GM12878 (cell line): ENCODE data around the gene DEFB125. TPM values are rescaled to one million over a fixed set of nuclear protein-coding genes. Genes with fewer than 3 reads are reported as not detected.
"Not testable (repeated sequence)": the region's sequence is repeated elsewhere in the genome, so short reads cannot be mapped to it uniquely, and the experiment has no call there.

Experiments
- ATAC-seq: fragments of 200-7000 bp; cut with Tn5 transposase; 3 replicates; pipeline ENCODE4 v1.9.1; 2020; ENCODE audit warnings: mild to moderate bottlenecking, moderate library complexity
- BruUV-seq: library from RNA; stranded (reverse); fragments of 400-500 nt; replicated peaks from 2 replicates; lab custom pipeline; 2021; lab: Mats Ljungman, UMichigan
- CTCF ChIA-PET: fragments of 300-600 bp; sonication (Branson Sonifier 250); formaldehyde crosslinking; extraction: SDS; loops from one replicate; lab custom pipeline; 2021; ENCODE audit warnings: inconsistent platforms; lab: Yijun Ruan, JAX
- POLR2A ChIA-PET: fragments of 350-600 bp; formaldehyde crosslinking; extraction: SDS; loops from one replicate; lab custom pipeline; 2021; ENCODE audit warnings: inconsistent platforms; lab: Charles Lee
- RAD21 ChIA-PET: fragments of 300-600 bp; sonication (Branson Sonifier 250); formaldehyde crosslinking; loops from one replicate; lab custom pipeline; 2023; ENCODE audit warnings: antibody characterized with exemption; ENCODE audit not compliant: unreplicated experiment; lab: Charles Lee
- SMC1A ChIA-PET: fragments of 300-600 bp; sonication (Branson Sonifier 250); formaldehyde crosslinking; loops from one replicate; lab custom pipeline; 2023; ENCODE audit not compliant: unreplicated experiment, uncharacterized antibody; lab: Charles Lee
- DNase-seq: peaks from one replicate; pipeline ENCODE4 v3.0.0-alpha.2; 2011; ENCODE audit warnings: low read depth, low spot score
- FAIRE-seq: peaks from 3 replicates; lab custom pipeline; 2011; peaks lifted over from hg19 to GRCh38; lab: Jason Lieb, UNC
- H2AFZ ChIP-seq: 2 replicates; pipeline ENCODE4 v1.6.0; 2011; ENCODE audit warnings: low read depth, low read length, control low read depth; ENCODE audit not compliant: control insufficient read depth
- H3K27ac ChIP-seq: 2 replicates; pipeline ENCODE4 v1.5.1; 2011; ENCODE audit warnings: control low read depth; ENCODE audit not compliant: control insufficient read depth, insufficient read depth
- H3K27me3 ChIP-seq, 2 experiments: replicated peaks in 1 of 2; 2 replicates each; pipeline versions ENCODE4 v1.6.0 to v1.6.1; 2011; ENCODE audit warnings: low read length in 1 of 2; ENCODE audit not compliant: control insufficient read depth in 2 of 2, insufficient read depth in 2 of 2
- H3K36me3 ChIP-seq, 2 experiments: 2 replicates each; pipeline ENCODE4 v1.5.1; 2011; ENCODE audit warnings: low read length in 1 of 2; ENCODE audit not compliant: control insufficient read depth in 2 of 2, insufficient read depth in 2 of 2
- H3K4me1 ChIP-seq: 2 replicates; pipeline ENCODE4 v1.6.1; 2011; ENCODE audit warnings: mild to moderate bottlenecking, low read length, moderate library complexity, mixed read lengths; ENCODE audit not compliant: control insufficient read depth, insufficient read depth
- H3K4me2 ChIP-seq: 2 replicates; pipeline ENCODE4 v1.6.0; 2011; ENCODE audit warnings: control low read depth; ENCODE audit not compliant: control insufficient read depth, insufficient read depth
- H3K4me3 ChIP-seq: fragments of 200-600 bp; sonication (generic); 2 replicates; pipeline ENCODE4 v1.5.1; 2016
- H3K79me2 ChIP-seq: 2 replicates; pipeline ENCODE4 v1.6.0; 2011; ENCODE audit warnings: low read length; ENCODE audit not compliant: control insufficient read depth, insufficient read depth
- H3K9ac ChIP-seq: 2 replicates; pipeline ENCODE4 v1.8.0; 2011; ENCODE audit warnings: low read length, control low read depth, mixed read lengths; ENCODE audit not compliant: control insufficient read depth, insufficient read depth
- H3K9me3 ChIP-seq: replicated peaks from 3 replicates; pipeline ENCODE4 v1.5.1; 2011; ENCODE audit warnings: mild to moderate bottlenecking, low read length; ENCODE audit not compliant: control insufficient read depth, insufficient read depth
- H4K20me1 ChIP-seq: 2 replicates; pipeline ENCODE4 v1.6.0; 2011; ENCODE audit not compliant: control insufficient read depth, insufficient read depth
- CBFB ChIP-seq: IDR thresholded peaks from 2 replicates; pipeline ENCODE4 v1.6.1; 2016; ENCODE audit warnings: antibody characterized with exemption, low read depth
- ESRRA ChIP-seq: IDR thresholded peaks from 2 replicates; pipeline ENCODE4 v1.6.1; 2012; ENCODE audit warnings: mild to moderate bottlenecking, low read length, improper control_type of control experiment
- GABPA ChIP-seq: IDR thresholded peaks from 2 replicates; pipeline ENCODE4 v1.6.1; 2014; ENCODE audit warnings: antibody characterized with exemption, low read depth, mild to moderate bottlenecking, inconsistent platforms
- NRF1 ChIP-seq: conservative IDR thresholded peaks from 2 replicates; pipeline ENCODE4 v1.6.1; 2011; ENCODE audit warnings: mild to moderate bottlenecking, low read depth, low read length, improper control_type of control experiment
- POLR2AphosphoS5 ChIP-seq: IDR thresholded peaks from 2 replicates; pipeline ENCODE4 v1.6.1; 2011; ENCODE audit warnings: mild to moderate bottlenecking, low read length, inconsistent platforms
- RFX5 ChIP-seq: IDR thresholded peaks from 2 replicates; pipeline ENCODE4 v1.6.1; 2011; ENCODE audit warnings: low read depth, low read length, improper control_type of control experiment
- TARDBP ChIP-seq: IDR thresholded peaks from 2 replicates; pipeline ENCODE4 v1.6.1; 2016; ENCODE audit warnings: borderline replicate concordance
- YY1 ChIP-seq: IDR thresholded peaks from 2 replicates; pipeline ENCODE4 v1.6.1; 2011; ENCODE audit warnings: low read depth, mild to moderate bottlenecking, low read length
- WGBS: methylation state at CpG from one replicate; pipeline ENCODE4 v1.1.6; 2016; ENCODE audit warnings: low lambda C conversion rate; ENCODE audit not compliant: insufficient replicate concordance, insufficient coverage; ENCODE audit errors: missing lambda C conversion rate; 5-methylcytosine and 5-hydroxymethylcytosine counted together
- in situ Hi-C: fragments of 300-500 bp; cut with MboI; formaldehyde crosslinking; loops from 9 replicates; pipeline ENCODE4 v1.14.3; 2018; ENCODE audit warnings: mixed read lengths
- intact Hi-C: fragments of 100-400 bp; cut with micrococcal nuclease; formaldehyde crosslinking; loops from one replicate; pipeline ENCODE4 v1.14.2; 2022; ENCODE audit not compliant: unreplicated experiment
- polyA plus RNA-seq, 11 experiments: library from polyadenylated mRNA; depleted of rRNA in 4 of 11; unstranded in 6 of 11; stranded (reverse) in 5 of 11; fragments of >200 nt; fragmentation: Nextera tagmentation in 4 of 11; fragmentation: Illumina TruSeq in 1 of 11; extraction: Ambion mirVana in 4 of 11; extraction: Trizol in 1 of 11; gene quantifications; 1 replicate in 1 of 11; 2 replicates in 10 of 11; pipeline versions ENCODE4 v1.2.1 to v1.2.3, GENCODE V29; 2011 to 2016; ENCODE audit warnings: inconsistent platforms in 2 of 11, missing spikeins in 2 of 11, low read depth in 1 of 11
- total RNA-seq, 4 experiments: library from RNA; depleted of rRNA in 3 of 4; stranded (reverse); fragments of >200 nt in 3 of 4; fragmentation: Illumina TruSeq in 1 of 4; extraction: Trizol in 1 of 4; gene quantifications; 2 replicates each; pipeline versions ENCODE4 v1.2.1 to v1.2.3, GENCODE V29; 2013 to 2021

Gene DEFB125
- total and polyA plus RNA-seq, 10 of the 15 experiments (the other 5 are each of a cell fraction or from before 2014, with no cell fraction given), result not detected

DNA sequence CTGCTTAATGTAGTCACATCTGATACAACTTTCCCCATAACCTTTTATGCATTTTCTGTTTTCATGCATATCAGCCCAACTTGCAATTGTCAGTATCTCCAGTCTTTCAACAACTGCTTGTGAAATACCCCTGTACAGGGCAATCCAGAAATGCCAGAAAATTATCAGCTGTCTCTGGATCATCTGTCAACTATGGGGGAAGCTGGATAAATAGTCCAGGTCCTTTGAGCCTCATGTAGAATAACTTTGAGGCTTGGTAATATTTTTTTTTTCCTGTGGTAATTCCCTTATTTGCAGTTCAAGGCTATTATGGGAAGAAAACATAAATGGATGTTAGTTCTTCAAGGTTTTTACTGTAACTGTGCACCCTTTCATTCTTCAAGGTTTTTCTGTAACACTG is 6.2 kb downstream of the DEFB125 start (continued):
- TF ChIP-seq POLR2AphosphoS5 (no peak), NRF1 (no peak), RFX5 (no peak), YY1 (no peak), GABPA (no peak), ESRRA (no peak)

GRCh38 chr20:95215-95614 is 7.7 kb downstream of the DEFB125 start:
- Histone ChIP-seq H3K27ac (no peak overlapping the region), H3K79me2 (no peaks in the 10 kb centered on the region), H4K20me1 (no peaks in the 10 kb centered on the region), H3K27me3 (no peaks in the 10 kb centered on the region), H3K4me1 (no peaks in the 10 kb centered on the region), H3K9ac (no peak overlapping the region), H3K4me2 (no peak overlapping the region), H3K36me3 (no peaks in the 10 kb centered on the region), H3K9me3 (no peaks in the 10 kb centered on the region), H2AFZ (no peak overlapping the region), H3K4me3 (no peak overlapping the region)
- no TSS peak for BruUV-seq
- ChIA-PET POLR2A (no interaction called here), CTCF (no interaction called here), SMC1A (no interaction called here), RAD21 (no interaction called here)
- no peak for FAIRE-seq
- no peak for TF ChIP-seq CBFB
- no peak for TF ChIP-seq TARDBP
- 62% methylated on average over 4 of the region's 4 CpGs for WGBS
- intact Hi-C loops (no loop called here), in situ Hi-C loops (no loop called here)
- DNase-seq, result no peak
- no peak for ATAC-seq

GRCh38 chr20:97691-98090 is 10.2 kb downstream of the DEFB125 start:
- 26% methylated on average over 5 of the region's 5 CpGs for WGBS
- H4K20me1 ChIP-seq, FAIRE-seq, in situ Hi-C loops, ATAC-seq, H3K4me3 ChIP-seq, H3K4me2 ChIP-seq, H3K27me3 ChIP-seq, H2AFZ ChIP-seq, POLR2A ChIA-PET, H3K9ac ChIP-seq, RAD21 ChIA-PET, intact Hi-C loops, H3K36me3 ChIP-seq, DNase-seq, H3K27ac ChIP-seq, H3K79me2 ChIP-seq, H3K9me3 ChIP-seq, CTCF ChIA-PET, BruUV-seq, SMC1A ChIA-PET, H3K4me1 ChIP-seq: not testable (repeated sequence)
